ENCODE data around the gene SULT2A1.

DNA sequence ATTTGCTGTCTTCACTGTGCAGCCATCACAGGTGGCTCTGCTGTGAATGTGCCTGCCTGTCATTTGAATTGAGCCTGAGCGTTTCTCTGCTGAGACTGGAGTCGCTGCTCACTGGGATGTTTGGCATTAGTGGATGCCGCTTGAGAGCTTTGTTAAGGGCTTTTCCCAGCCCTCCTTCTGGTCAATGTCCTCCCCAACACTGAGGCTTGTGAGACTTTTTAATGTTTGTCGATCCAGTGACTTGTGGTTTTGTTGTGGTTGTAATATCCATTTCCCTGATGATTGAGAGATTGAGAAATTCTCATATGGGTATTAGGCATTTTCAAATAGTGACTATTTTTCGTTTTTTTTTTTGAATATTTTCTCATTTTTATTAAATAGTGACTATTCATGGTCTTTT lies 24.5 kb downstream of the SULT2A1 start:
- TF ChIP-seq POLR2AphosphoS5 (IDR thresholded peaks at IDR 0.05): no peak
- TF ChIP-seq, protein P1, sequence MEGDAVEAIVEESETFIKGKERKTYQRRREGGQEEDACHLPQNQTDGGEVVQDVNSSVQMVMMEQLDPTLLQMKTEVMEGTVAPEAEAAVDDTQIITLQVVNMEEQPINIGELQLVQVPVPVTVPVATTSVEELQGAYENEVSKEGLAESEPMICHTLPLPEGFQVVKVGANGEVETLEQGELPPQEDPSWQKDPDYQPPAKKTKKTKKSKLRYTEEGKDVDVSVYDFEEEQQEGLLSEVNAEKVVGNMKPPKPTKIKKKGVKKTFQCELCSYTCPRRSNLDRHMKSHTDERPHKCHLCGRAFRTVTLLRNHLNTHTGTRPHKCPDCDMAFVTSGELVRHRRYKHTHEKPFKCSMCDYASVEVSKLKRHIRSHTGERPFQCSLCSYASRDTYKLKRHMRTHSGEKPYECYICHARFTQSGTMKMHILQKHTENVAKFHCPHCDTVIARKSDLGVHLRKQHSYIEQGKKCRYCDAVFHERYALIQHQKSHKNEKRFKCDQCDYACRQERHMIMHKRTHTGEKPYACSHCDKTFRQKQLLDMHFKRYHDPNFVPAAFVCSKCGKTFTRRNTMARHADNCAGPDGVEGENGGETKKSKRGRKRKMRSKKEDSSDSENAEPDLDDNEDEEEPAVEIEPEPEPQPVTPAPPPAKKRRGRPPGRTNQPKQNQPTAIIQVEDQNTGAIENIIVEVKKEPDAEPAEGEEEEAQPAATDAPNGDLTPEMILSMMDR (IDR thresholded peaks at IDR 0.05): no peak
- TF ChIP-seq POLR2A (IDR thresholded peaks at IDR 0.05): no peak

All from gastroesophageal sphincter (tissue), 3 donors.